IPS-15b (cell line): ENCODE measurements around the gene MAGEA9.
"Not testable (repeated sequence)": the region's sequence is repeated elsewhere in the genome, so short reads cannot be mapped to it uniquely, and the experiment has no call there.

Source experiments
- H3K27me3 ChIP-seq: one replicate; pipeline ENCODE4 v1.6.1; 2013; ENCODE audit warnings: low read length; ENCODE audit not compliant: control insufficient read depth, insufficient read depth
- H3K36me3 ChIP-seq: one replicate; pipeline ENCODE4 v1.6.1; 2013; ENCODE audit warnings: low read length; ENCODE audit not compliant: control insufficient read depth, insufficient read depth
- H3K4me1 ChIP-seq: one replicate; pipeline ENCODE4 v1.6.1; 2013; ENCODE audit warnings: mild to moderate bottlenecking, low read length; ENCODE audit not compliant: control insufficient read depth, insufficient read depth
- H3K4me3 ChIP-seq: one replicate; pipeline ENCODE4 v1.5.1; 2013; ENCODE audit warnings: low read depth, low read length
- H3K9ac ChIP-seq: one replicate; pipeline ENCODE4 v1.6.1; 2013; ENCODE audit warnings: low read depth, mild to moderate bottlenecking, low read length
- H3K9me3 ChIP-seq: one replicate; pipeline ENCODE4 v1.6.1; 2013; ENCODE audit warnings: mild to moderate bottlenecking, low read length; ENCODE audit not compliant: control insufficient read depth, insufficient read depth

The MAGEA9 gene

GRCh38 chrX:149773026-149773425, 8.7 kb upstream of the MAGEA9 start:
- H3K36me3 ChIP-seq, H3K4me3 ChIP-seq, H3K9me3 ChIP-seq, H3K27me3 ChIP-seq, H3K9ac ChIP-seq, H3K4me1 ChIP-seq: not testable (repeated sequence)

DNA sequence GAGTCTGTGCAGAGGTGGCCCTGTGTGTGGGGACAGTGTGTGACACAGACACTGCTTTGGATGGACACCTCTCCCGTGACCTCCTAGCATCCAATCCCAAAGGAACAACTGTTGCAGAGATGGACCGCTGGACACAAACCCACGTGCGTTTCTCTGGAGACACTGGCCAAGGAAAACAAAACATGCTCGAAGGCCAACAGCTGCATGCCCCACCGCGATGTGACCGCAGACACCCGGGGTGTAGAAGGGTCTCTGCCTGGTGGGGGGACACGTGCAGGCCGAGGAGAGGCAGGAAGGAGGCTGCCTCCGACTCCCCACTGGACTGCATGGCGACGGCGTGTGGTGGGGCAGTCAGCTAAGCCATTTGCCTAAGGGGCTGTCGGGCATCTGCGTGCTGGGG, 8.0 kb upstream of the MAGEA9 start, which contains the start of gene HSFX1:
Gene HSFX1 (plus strand): TSS at position 301 of the 400 bp plus-strand sequence. CDS start 614 bp downstream, outside the sequence.
- not testable (repeated sequence) for H3K27me3 ChIP-seq, H3K4me1 ChIP-seq

DNA sequence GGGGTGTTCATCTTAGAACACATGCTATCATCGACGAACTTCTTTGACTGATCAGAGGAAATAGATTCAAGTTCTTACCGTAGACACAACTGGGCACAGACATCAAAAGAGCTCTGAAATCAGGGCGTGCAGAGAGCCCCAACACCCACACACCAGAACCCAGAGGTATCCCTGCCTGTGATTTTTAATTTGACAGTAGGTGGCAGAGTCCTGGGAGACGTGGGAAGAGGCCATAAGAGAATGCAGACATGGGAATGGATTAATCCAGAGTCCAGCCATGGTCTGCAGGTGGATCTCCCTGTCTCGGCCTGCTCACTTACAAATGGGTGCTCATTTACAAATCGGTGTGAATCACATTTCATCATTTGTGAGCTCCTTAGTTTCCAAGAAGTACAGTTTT, 3.7 kb upstream of the MAGEA9 start:
- H3K27me3 ChIP-seq, H3K36me3 ChIP-seq, H3K4me3 ChIP-seq, H3K9ac ChIP-seq, H3K4me1 ChIP-seq, H3K9me3 ChIP-seq: not testable (repeated sequence)

More for the DNA sequence above, 8.0 kb upstream of the MAGEA9 start, which contains the start of gene HSFX1:
- H3K9me3 ChIP-seq, H3K9ac ChIP-seq, H3K36me3 ChIP-seq, H3K4me3 ChIP-seq: not testable (repeated sequence)

GRCh38 chrX:149795531-149795930, 13.8 kb downstream of the MAGEA9 start:
- H3K9me3 ChIP-seq, H3K4me3 ChIP-seq, H3K27me3 ChIP-seq, H3K9ac ChIP-seq, H3K4me1 ChIP-seq, H3K36me3 ChIP-seq: not testable (repeated sequence)

DNA sequence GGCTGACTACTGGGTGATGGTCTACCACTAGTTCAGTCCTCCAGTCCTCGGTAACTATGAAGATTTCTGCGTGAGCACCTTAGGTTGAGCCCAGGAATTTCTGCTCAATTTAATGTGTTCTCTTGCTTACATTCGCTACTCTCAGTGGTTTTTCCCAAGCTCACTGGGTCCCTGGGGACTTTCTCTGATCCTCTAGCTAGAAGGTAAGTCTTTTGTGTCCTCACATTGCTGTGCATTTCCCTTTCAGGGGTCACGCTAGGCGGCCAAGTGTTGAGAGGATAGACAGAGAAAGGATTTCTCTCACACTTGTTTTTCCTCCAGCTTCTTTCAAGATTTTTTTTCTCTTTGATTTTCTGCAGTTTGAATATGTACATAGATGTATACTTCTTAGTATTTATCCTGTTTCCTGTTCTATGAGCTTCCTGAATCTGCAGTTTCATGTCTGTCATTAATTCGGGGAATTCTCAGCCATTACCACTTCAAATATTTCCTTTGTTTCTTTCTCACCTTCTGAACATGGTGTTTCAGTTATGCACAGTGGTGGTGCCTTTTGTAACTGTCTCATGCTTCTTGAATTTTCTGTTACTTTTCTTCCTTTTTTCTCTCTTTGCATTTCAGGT, 17.5 kb downstream of the MAGEA9 start:
- Histone ChIP-seq H3K4me1 (no peaks in the 10 kb centered on the region), H3K27me3 (no peaks in the 10 kb centered on the region), H3K36me3 (no peaks in the 10 kb centered on the region), H3K4me3 (no peak overlapping the region), H3K9me3 (peaks cover 3% of the 10 kb centered on the region), H3K9ac (no peak overlapping the region)

DNA sequence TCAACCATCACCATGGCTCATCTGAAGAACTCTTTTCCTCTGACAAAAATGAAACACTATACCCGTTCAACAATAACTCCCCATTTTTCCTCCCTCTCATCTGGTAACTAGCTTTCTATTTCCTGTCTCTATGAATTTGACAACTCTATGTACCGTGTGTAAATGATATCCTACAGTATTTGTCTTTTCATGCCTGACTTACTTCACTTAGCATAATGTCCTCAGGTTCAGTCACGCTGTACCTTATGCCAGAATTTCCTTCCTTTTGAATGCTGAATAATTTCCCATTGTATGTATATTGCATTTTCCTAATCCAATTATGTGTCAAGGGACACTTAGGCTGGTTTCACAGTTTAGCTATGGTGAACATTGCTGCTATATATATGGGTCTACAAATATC, 18.2 kb downstream of the MAGEA9 start:
- H3K9ac ChIP-seq = no peak overlapping the region
- peaks cover 3% of the 10 kb centered on the region for H3K9me3 ChIP-seq
- H3K27me3 ChIP-seq = no peaks in the 10 kb centered on the region
- no peaks in the 10 kb centered on the region for H3K36me3 ChIP-seq
- H3K4me3 ChIP-seq = no peak overlapping the region
- no peaks in the 10 kb centered on the region for H3K4me1 ChIP-seq

DNA sequence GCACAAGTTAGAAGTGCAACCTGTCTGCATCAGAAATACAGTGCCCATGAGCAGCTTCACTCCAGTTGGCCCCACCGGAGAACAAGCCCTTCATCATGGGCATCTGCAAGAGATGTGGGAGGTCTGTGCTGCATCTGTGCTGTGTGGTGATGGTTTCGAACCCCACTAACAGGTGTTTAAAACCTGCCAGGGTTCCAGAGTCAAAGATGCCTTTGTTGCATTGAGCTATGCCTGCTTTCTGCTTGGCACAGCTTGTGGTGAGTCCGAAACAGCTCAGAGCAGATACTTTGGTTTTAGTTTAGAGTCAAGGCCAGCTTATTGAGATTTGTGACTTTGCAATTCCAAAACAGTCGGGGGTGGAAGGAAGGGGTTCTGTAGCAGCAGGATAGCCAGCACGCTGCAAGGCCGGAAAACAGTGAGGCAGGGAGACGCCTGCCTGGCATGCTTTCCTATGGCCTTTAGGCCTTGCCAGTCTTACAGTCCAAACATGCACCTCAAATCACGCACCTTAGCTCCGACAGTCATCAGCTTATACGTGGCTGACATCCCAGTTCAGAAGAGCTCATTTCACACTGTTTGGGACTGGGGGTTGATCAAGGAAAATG, 21.8 kb downstream of the MAGEA9 start:
- Histone ChIP-seq H3K4me3 (no peak overlapping the region), H3K9me3 (peaks cover 3% of the 10 kb centered on the region), H3K27me3 (no peaks in the 10 kb centered on the region), H3K9ac (no peak overlapping the region), H3K36me3 (no peaks in the 10 kb centered on the region), H3K4me1 (no peaks in the 10 kb centered on the region)

DNA sequence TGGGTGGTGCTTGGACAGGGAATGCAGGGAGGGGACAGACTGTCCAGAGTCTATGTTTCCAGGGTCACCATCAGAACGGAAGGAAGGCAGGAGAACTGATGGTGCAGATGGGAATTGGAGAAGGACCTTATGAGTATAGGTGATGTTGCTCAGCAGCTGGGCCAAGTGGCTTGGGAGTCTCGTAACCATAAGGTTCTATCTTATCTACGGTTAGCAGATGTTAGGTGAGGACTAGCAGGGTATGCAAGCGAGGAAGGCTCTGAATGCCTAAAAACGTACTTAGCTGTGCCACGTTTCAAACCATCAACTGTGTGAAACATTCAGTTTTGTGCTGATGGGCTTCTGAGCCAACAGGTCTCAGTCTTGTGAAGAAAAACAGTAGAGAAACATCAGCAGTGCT, 22.4 kb downstream of the MAGEA9 start:
- Histone ChIP-seq H3K9ac (no peak overlapping the region), H3K4me1 (no peaks in the 10 kb centered on the region), H3K9me3 (peaks cover under 1% of the 10 kb centered on the region), H3K36me3 (no peaks in the 10 kb centered on the region), H3K4me3 (no peak overlapping the region), H3K27me3 (no peaks in the 10 kb centered on the region)

DNA sequence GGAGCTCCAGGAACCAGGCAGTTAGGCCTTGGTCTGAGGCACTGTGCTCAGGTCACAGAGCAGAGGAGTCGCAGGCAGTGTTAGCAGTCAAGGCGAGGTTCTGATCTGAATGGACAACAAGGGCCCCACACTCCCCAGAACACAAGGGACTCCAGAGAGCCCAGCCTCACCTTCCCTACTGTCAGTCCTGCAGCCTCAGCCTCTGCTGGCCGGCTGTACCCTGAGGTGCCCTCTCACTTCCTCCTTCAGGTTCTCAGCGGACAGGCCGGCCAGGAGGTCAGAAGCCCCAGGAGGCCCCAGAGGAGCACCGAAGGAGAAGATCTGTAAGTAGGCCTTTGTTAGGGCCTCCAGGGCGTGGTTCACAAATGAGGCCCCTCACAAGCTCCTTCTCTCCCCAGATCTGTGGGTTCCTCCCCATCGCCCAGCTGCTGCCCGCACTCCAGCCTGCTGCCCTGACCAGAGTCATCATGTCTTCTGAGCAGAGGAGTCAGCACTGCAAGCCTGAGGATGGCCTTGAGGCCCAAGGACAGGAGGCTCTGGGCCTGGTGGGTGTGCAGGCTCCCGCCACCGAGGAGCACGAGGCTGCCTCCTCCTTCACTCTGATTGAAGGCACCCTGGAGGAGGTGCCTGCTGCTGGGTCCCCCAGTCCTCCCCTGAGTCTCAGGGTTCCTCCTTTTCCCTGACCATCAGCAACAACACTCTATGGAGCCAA, 26.2 kb downstream of the MAGEA9 start:
- Histone ChIP-seq H3K36me3 (no peaks in the 10 kb centered on the region), H3K9me3 (peaks cover 3% of the 10 kb centered on the region), H3K9ac (no peak overlapping the region), H3K27me3 (no peaks in the 10 kb centered on the region), H3K4me1 (no peaks in the 10 kb centered on the region), H3K4me3 (no peak overlapping the region)

- no peak overlapping the region for H3K4me3 ChIP-seq
- H3K27me3 ChIP-seq = no peaks in the 10 kb centered on the region
- H3K36me3 ChIP-seq = no peaks in the 10 kb centered on the region
- no peaks in the 10 kb centered on the region for H3K9me3 ChIP-seq
- no peak overlapping the region for H3K9ac ChIP-seq
- no peaks in the 10 kb centered on the region for H3K4me1 ChIP-seq
Measured at GRCh38 chrX:149818652-149819051, 36.9 kb downstream of the MAGEA9 start.

- H3K36me3 ChIP-seq = no peaks in the 10 kb centered on the region
- no peaks in the 10 kb centered on the region for H3K27me3 ChIP-seq
- no peaks in the 10 kb centered on the region for H3K9me3 ChIP-seq
- H3K4me3 ChIP-seq = no peak overlapping the region
- H3K9ac ChIP-seq = no peak overlapping the region
- no peaks in the 10 kb centered on the region for H3K4me1 ChIP-seq
Measured at GRCh38 chrX:149819371-149819770, 37.6 kb downstream of the MAGEA9 start.

GRCh38 chrX:149825424-149825823, 43.7 kb downstream of the MAGEA9 start:
- peaks cover 10% of the 10 kb centered on the region for H3K4me1 ChIP-seq
- H3K36me3 ChIP-seq = no peaks in the 10 kb centered on the region
- no peaks in the 10 kb centered on the region for H3K27me3 ChIP-seq
- no peak overlapping the region for H3K9ac ChIP-seq
- no peak overlapping the region for H3K4me3 ChIP-seq
- peaks cover 2% of the 10 kb centered on the region for H3K9me3 ChIP-seq
